Measurements from ENCODE around the gene OR2F2. TPM values are rescaled to one million over a fixed set of nuclear protein-coding genes. Genes with fewer than 3 reads are reported as not detected.

OR2F2 gene
- total RNA-seq, 1 experiment from 2014 or later: not detected

- intact Hi-C loops (cut with micrococcal nuclease): no loop called here
- CTCF ChIA-PET: no interaction called here
- no peaks in the 10 kb centered on the region; a peak in 1 of 4 replicates for H3K9me3 ChIP-seq (ENCODE audit: control insufficient read depth in 1 of 2, insufficient read depth in 1 of 2, low read depth in 1 of 2, low read length in 2 of 2)
- H3K9ac ChIP-seq (ENCODE audit: low read length): no peak overlapping the region
- H3K27ac ChIP-seq (ENCODE audit: low read depth, low read length): no peak overlapping the region
- H3K4me3 ChIP-seq (replicated peaks in 1 of 2; ENCODE audit: low read depth in 1 of 2, low read length in 2 of 2): no peak overlapping the region
- POLR2A ChIA-PET: no interaction called here
- H3K79me2 ChIP-seq (ENCODE audit: insufficient read depth, low read length): peaks cover 81% of the 10 kb centered on the region
- no peaks in the 10 kb centered on the region for H3K27me3 ChIP-seq (ENCODE audit: insufficient read depth, low read length)
- TF ChIP-seq POLR2A (IDR thresholded peaks at IDR 0.05; ENCODE audit: borderline replicate concordance, extremely low read depth, insufficient read depth, insufficient read length) (no peak), POLR2AphosphoS5 (IDR thresholded peaks at IDR 0.05; ENCODE audit: low read depth, low read length) (no peak), RAD21 (IDR thresholded peaks at IDR 0.05; ENCODE audit: low read depth) (no peak), SRF (IDR thresholded peaks at IDR 0.05; ENCODE audit: low read depth) (no peak), MAX (IDR thresholded peaks at IDR 0.05) (no peak), SIN3A (IDR thresholded peaks at IDR 0.05; ENCODE audit: low read depth) (no peak), ATF3 (IDR thresholded peaks at IDR 0.05) (no peak), ZNF274 (IDR thresholded peaks at IDR 0.05; ENCODE audit: low read depth, low read length) (no peak), YY1 (IDR thresholded peaks at IDR 0.05; ENCODE audit: extremely low read depth, insufficient replicate concordance, low read depth, low read length) (no peak), EGR1 (IDR thresholded peaks at IDR 0.05; ENCODE audit: low read depth) (no peak), CEBPB (IDR thresholded peaks at IDR 0.05; ENCODE audit: low read depth) (no peak), SP1 (IDR thresholded peaks at IDR 0.05; ENCODE audit: low read depth) (no peak), ELF1 (IDR thresholded peaks at IDR 0.05; ENCODE audit: borderline replicate concordance, low read depth) (no peak), TCF7L2 (IDR thresholded peaks at IDR 0.05; ENCODE audit: borderline replicate concordance, extremely low read depth, insufficient read depth, insufficient read length) (no peak), JUND (IDR thresholded peaks at IDR 0.05) (no peak), EZH2 (IDR thresholded peaks at IDR 0.05) (no peak), CTCF (IDR thresholded peaks at IDR 0.05 in 2 of 3, conservative IDR thresholded peaks at IDR 0.05 in 1 of 3; ENCODE audit: borderline replicate concordance in 1 of 3, insufficient read depth in 1 of 3, low read depth in 2 of 3, low read length in 2 of 3) (no peak), EZH2phosphoT487 (IDR thresholded peaks at IDR 0.05; ENCODE audit: borderline replicate concordance) (no peak), REST (IDR thresholded peaks at IDR 0.05; ENCODE audit: low read depth) (no peak), ZBTB33 (IDR thresholded peaks at IDR 0.05; ENCODE audit: extremely low read depth, insufficient replicate concordance, low read length) (no peak)
- ATAC-seq (no peak), DNase-seq (ENCODE audit: low read depth, low spot score) (no peak)
- no peaks in the 10 kb centered on the region for H4K20me1 ChIP-seq (ENCODE audit: insufficient read depth)
- H3K36me3 ChIP-seq (ENCODE audit: control insufficient read depth in 1 of 2, insufficient read depth in 2 of 2, low read length in 2 of 2): no peaks in the 10 kb centered on the region
- RAD21 ChIA-PET (ENCODE audit: low non-redundant PET in 1 of 2, low total read pairs in 2 of 2, uncharacterized antibody in 2 of 2, unreplicated experiment in 2 of 2): no interaction called here
- BruUV-seq (replicated peaks): no TSS peak
- no peak overlapping the region for H3K4me2 ChIP-seq (ENCODE audit: low read length)
- no peaks in the 10 kb centered on the region; the same call in 1 of the 2 replicates for H3K9me2 ChIP-seq (ENCODE audit: insufficient read depth)
- H3K4me1 ChIP-seq (ENCODE audit: control insufficient read depth in 1 of 2, insufficient read depth in 2 of 2, low read length in 2 of 2): no peaks in the 10 kb centered on the region
- H2AFZ ChIP-seq (ENCODE audit: low read depth, low read length, poor library complexity, severe bottlenecking): no peak overlapping the region
These were observed 44.5 kb upstream of the OR2F2 start for GRCh38 chr7:143890558-143890957.

All from HCT116 (cell line).